H1 (cell line): Measurements from ENCODE around the gene NOS1AP. TPM values are rescaled to one million over a fixed set of nuclear protein-coding genes. Genes with fewer than 3 reads are reported as not detected.

Experiments
- CTCF ChIA-PET: fragments of 300-600 bp; sonication (Branson Sonifier 250); formaldehyde crosslinking; loops from one replicate; lab custom pipeline; 2021; ENCODE audit not compliant: partially characterized antibody; lab: Charles Lee
- POLR2A ChIA-PET: fragments of 300-600 bp; sonication (Branson Sonifier 250); formaldehyde crosslinking; loops from one replicate; lab custom pipeline; 2021; ENCODE audit warnings: inconsistent platforms; ENCODE audit not compliant: partially characterized antibody; lab: Charles Lee
- DNase-seq, 2 experiments: peaks; one replicate each; pipeline versions ENCODE4 v3.0.0 to v3.0.0-alpha.2; 2010 to 2022; ENCODE audit warnings: low spot score in 2 of 2, low read depth in 1 of 2, mixed read lengths in 1 of 2
- FAIRE-seq: peaks from 2 replicates; lab custom pipeline; 2011; peaks lifted over from hg19 to GRCh38; lab: Jason Lieb, UNC
- H2AFZ ChIP-seq: 2 replicates; pipeline ENCODE4 v1.8.1; 2012; ENCODE audit warnings: low read length, inconsistent platforms
- H2AK5ac ChIP-seq: 2 replicates; pipeline ENCODE4 v1.6.1; 2013; ENCODE audit warnings: low read depth, low read length
- H2BK120ac ChIP-seq: replicated peaks from 2 replicates; pipeline ENCODE3; 2013; ENCODE audit warnings: low read depth, low read length, inconsistent platforms
- H2BK12ac ChIP-seq: 2 replicates; pipeline ENCODE4 v1.6.1; 2013; ENCODE audit warnings: low read depth, low read length
- H2BK15ac ChIP-seq: 2 replicates; pipeline ENCODE4 v1.6.1; 2013; ENCODE audit warnings: low read length
- H2BK20ac ChIP-seq: 2 replicates; pipeline ENCODE4 v1.6.1; 2013; ENCODE audit warnings: low read length
- H2BK5ac ChIP-seq: 2 replicates; pipeline ENCODE4 v1.6.1; 2013; ENCODE audit warnings: low read depth, low read length
- H3K14ac ChIP-seq: 2 replicates; pipeline ENCODE4 v1.6.1; 2013; ENCODE audit warnings: inconsistent platforms; ENCODE audit not compliant: insufficient read length
- H3K18ac ChIP-seq: 2 replicates; pipeline ENCODE4 v1.6.1; 2013; ENCODE audit warnings: low read length; ENCODE audit errors: extremely low read depth
- H3K23ac ChIP-seq: 2 replicates; pipeline ENCODE4 v1.6.1; 2013; ENCODE audit warnings: inconsistent platforms; ENCODE audit not compliant: insufficient read length
- H3K23me2 ChIP-seq: 2 replicates; pipeline ENCODE4 v1.6.1; 2013; ENCODE audit warnings: low read depth, low read length
- H3K27ac ChIP-seq: 2 replicates; pipeline ENCODE4 v1.6.1; 2011; ENCODE audit warnings: low read depth, low read length, inconsistent platforms
- H3K27me3 ChIP-seq, 4 experiments: replicated peaks in 1 of 4; 1 replicate in 1 of 4; 2 replicates in 3 of 4; pipeline versions ENCODE4 v1.6.1 to v1.8.1; 2011 to 2013; ENCODE audit warnings: low read length in 3 of 4, mild to moderate bottlenecking in 3 of 4, inconsistent platforms in 2 of 4, mixed read lengths in 2 of 4, moderate library complexity in 1 of 4; ENCODE audit not compliant: control insufficient read depth in 3 of 4, insufficient read depth in 3 of 4; ENCODE audit errors: extremely low read depth in 1 of 4
- H3K36me3 ChIP-seq, 4 experiments: 2 replicates each; pipeline versions ENCODE4 v1.6.1 to v1.8.1; 2011 to 2013; ENCODE audit warnings: mild to moderate bottlenecking in 4 of 4, low read length in 3 of 4, moderate library complexity in 2 of 4, control low read depth in 1 of 4, inconsistent platforms in 1 of 4; ENCODE audit not compliant: insufficient read depth in 4 of 4, control insufficient read depth in 2 of 4
- H3K4ac ChIP-seq: replicated peaks from 2 replicates; pipeline ENCODE3; 2013; ENCODE audit warnings: low read length, low read depth, mixed read lengths, inconsistent platforms; ENCODE audit not compliant: insufficient read length
- H3K4me1 ChIP-seq, 4 experiments: replicated peaks in 1 of 4; 1 replicate in 1 of 4; 2 replicates in 3 of 4; pipeline versions ENCODE4 v1.6.1 to v1.8.1; 2011 to 2013; ENCODE audit warnings: low read length in 3 of 4, inconsistent platforms in 2 of 4, mixed read lengths in 1 of 4; ENCODE audit not compliant: insufficient read depth in 4 of 4, control insufficient read depth in 3 of 4
- H3K4me2 ChIP-seq, 2 experiments: 2 replicates each; pipeline versions ENCODE4 v1.6.1 to v1.8.1; 2011 to 2013; ENCODE audit warnings: low read depth in 2 of 2, low read length in 2 of 2, control low read depth in 1 of 2, inconsistent platforms in 1 of 2, mild to moderate bottlenecking in 1 of 2; ENCODE audit not compliant: insufficient read depth in 1 of 2
- H3K4me3 ChIP-seq, 4 experiments: fragments of 200-600, 300-600 bp in 1 of 4; sonication (generic), shearing (Covaris generic), sonication (Bioruptor Twin) in 1 of 4; 2 replicates each; pipeline versions ENCODE4 v1.5.1 to v1.8.1; 2011 to 2016; ENCODE audit warnings: low read length in 4 of 4, low read depth in 3 of 4, control low read depth in 2 of 4, inconsistent platforms in 2 of 4, mild to moderate bottlenecking in 2 of 4, mixed read lengths in 1 of 4, moderate library complexity in 1 of 4; ENCODE audit not compliant: insufficient read depth in 2 of 4; ENCODE audit errors: extremely low read depth in 1 of 4
- H3K56ac ChIP-seq: replicated peaks from 2 replicates; pipeline ENCODE3; 2013; ENCODE audit warnings: low read depth, mild to moderate bottlenecking, mixed read lengths, low read length, inconsistent platforms; ENCODE audit not compliant: insufficient read length
- H3K79me1 ChIP-seq: 2 replicates; pipeline ENCODE4 v1.6.1; 2013; ENCODE audit warnings: low read depth, low read length, control low read depth
- H3K79me2 ChIP-seq, 2 experiments: 2 replicates each; pipeline versions ENCODE4 v1.6.1 to v1.8.1; 2012 to 2013; ENCODE audit warnings: low read length in 2 of 2, mild to moderate bottlenecking in 2 of 2, inconsistent platforms in 1 of 2; ENCODE audit not compliant: insufficient read depth in 2 of 2, control insufficient read depth in 1 of 2
- H3K9ac ChIP-seq, 4 experiments: replicated peaks in 1 of 4; 1 replicate in 1 of 4; 2 replicates in 3 of 4; pipeline versions ENCODE4 v1.6.1 to v1.8.1; 2011 to 2013; ENCODE audit warnings: low read depth in 3 of 4, low read length in 3 of 4, control low read depth in 2 of 4, mild to moderate bottlenecking in 2 of 4, moderate library complexity in 2 of 4, inconsistent platforms in 1 of 4; ENCODE audit errors: extremely low read depth in 1 of 4
- H3K9me3 ChIP-seq, 2 experiments: 2 replicates each; pipeline versions ENCODE4 v1.6.1 to v1.8.1; 2012 to 2013; ENCODE audit warnings: mild to moderate bottlenecking in 2 of 2, moderate library complexity in 2 of 2, control low read depth in 1 of 2, inconsistent platforms in 1 of 2, low read depth in 1 of 2, low read length in 1 of 2, mixed read lengths in 1 of 2; ENCODE audit not compliant: insufficient read depth in 2 of 2
- H4K20me1 ChIP-seq, 2 experiments: replicated peaks in 1 of 2; 2 replicates each; pipeline versions ENCODE3 to v1.8.1; 2011 to 2013; ENCODE audit warnings: inconsistent platforms in 2 of 2, low read length in 2 of 2, mild to moderate bottlenecking in 1 of 2; ENCODE audit not compliant: insufficient read depth in 2 of 2, control insufficient read depth in 1 of 2
- H4K5ac ChIP-seq: 2 replicates; pipeline ENCODE4 v1.6.1; 2013; ENCODE audit warnings: low read length, low read depth, mixed read lengths, inconsistent platforms; ENCODE audit not compliant: insufficient read length
- H4K8ac ChIP-seq: 2 replicates; pipeline ENCODE4 v1.8.0; 2013; ENCODE audit warnings: mild to moderate bottlenecking, moderate library complexity, low read length, inconsistent platforms; ENCODE audit not compliant: insufficient read depth; ENCODE audit errors: extremely low read depth
- H4K91ac ChIP-seq: replicated peaks from 2 replicates; pipeline ENCODE3; 2013; ENCODE audit warnings: low read length, mixed read lengths, inconsistent platforms; ENCODE audit not compliant: insufficient read length
- BACH1 ChIP-seq: IDR thresholded peaks from 2 replicates; pipeline ENCODE4 v1.6.1; 2012; ENCODE audit warnings: low read length, improper control_type of control experiment
- CREB1 ChIP-seq: IDR thresholded peaks from 2 replicates; pipeline ENCODE4 v1.6.1; 2012; ENCODE audit warnings: inconsistent platforms
- CTBP2 ChIP-seq: IDR thresholded peaks from 2 replicates; pipeline ENCODE4 v1.7.0; 2011; ENCODE audit warnings: borderline replicate concordance, mild to moderate bottlenecking, moderate library complexity, mixed read lengths, low read length; ENCODE audit not compliant: insufficient read depth, insufficient read length
- CTCF ChIP-seq, 3 experiments: IDR thresholded peaks; 1 replicate in 2 of 3; 2 replicates in 1 of 3; pipeline versions ENCODE4 v1.5.1 to v1.6.1; 2011; ENCODE audit warnings: low read length in 3 of 3, mild to moderate bottlenecking in 3 of 3, inconsistent platforms in 2 of 3, low read depth in 1 of 3, moderate library complexity in 1 of 3; ENCODE audit not compliant: insufficient read depth in 1 of 3; ENCODE audit errors: control extremely low read depth in 1 of 3
- JUND ChIP-seq: IDR thresholded peaks from 2 replicates; pipeline ENCODE4 v1.6.1; 2011; ENCODE audit warnings: mild to moderate bottlenecking, improper control_type of control experiment, low read length
- PHF8 ChIP-seq: fragments of 200-600 bp; sonication (generic); conservative IDR thresholded peaks from 2 replicates; pipeline ENCODE4 v1.7.1; 2012; ENCODE audit warnings: low read depth, mild to moderate bottlenecking, inconsistent platforms, low read length, moderate library complexity
- RBBP5 ChIP-seq: IDR thresholded peaks from 2 replicates; pipeline ENCODE4 v1.7.1; 2012; ENCODE audit warnings: low read depth, mild to moderate bottlenecking, inconsistent platforms, low read length, moderate library complexity, borderline replicate concordance
- SP1 ChIP-seq: IDR thresholded peaks from 2 replicates; pipeline ENCODE4 v1.6.1; 2011; ENCODE audit warnings: low read depth, low read length
- SP2 ChIP-seq: IDR thresholded peaks from 2 replicates; pipeline ENCODE4 v1.6.1; 2012; ENCODE audit warnings: mild to moderate bottlenecking, low read length, inconsistent platforms
- TBP ChIP-seq: IDR thresholded peaks from 2 replicates; pipeline ENCODE4 v1.6.1; 2011; ENCODE audit warnings: low read depth, low read length, improper control_type of control experiment
- USF2 ChIP-seq: IDR thresholded peaks from 2 replicates; pipeline ENCODE4 v1.6.1; 2011; ENCODE audit warnings: low read length, improper control_type of control experiment
- WGBS, 2 experiments: shearing (Covaris generic) in 1 of 2; methylation state at CpG; one replicate each; pipeline versions ENCODE4 v1.1.6 to v1.1.7; 2013 to 2015; ENCODE audit warnings: low lambda C conversion rate in 2 of 2, mixed read lengths in 2 of 2, inconsistent platforms in 1 of 2, low coverage in 1 of 2, missing lambda C conversion rate in 1 of 2; ENCODE audit not compliant: insufficient replicate concordance in 2 of 2, insufficient coverage in 1 of 2, insufficient read length in 1 of 2; ENCODE audit errors: extremely low coverage in 1 of 2, missing lambda C conversion rate in 1 of 2; 5-methylcytosine and 5-hydroxymethylcytosine counted together
- polyA plus RNA-seq, 7 experiments: library from polyadenylated mRNA; depleted of rRNA in 3 of 7; stranded (reverse) in 5 of 7; unstranded in 2 of 7; fragments of >200 nt in 5 of 7; fragments of 200-250 nt in 2 of 7; gene quantifications; 1 replicate in 5 of 7; 2 replicates in 1 of 7; 4 replicates in 1 of 7; pipeline versions ENCODE4 v1.2.1 to v1.2.3, GENCODE V29; 2011 to 2013; ENCODE audit warnings: missing spikeins in 2 of 7, mixed read lengths in 2 of 7
- total RNA-seq: library from RNA; stranded (reverse); fragmentation: NEBNext Ultra II Directional; extraction: Animal tissue kit (Norgen Biotek cat#: 25700); gene quantifications from 2 replicates; pipeline ENCODE4 v1.2.1, GENCODE V29; 2021

NOS1AP gene
- total and polyA plus RNA-seq, 2 of the 8 experiments (the other 6 are each of a cell fraction or from before 2014, with no cell fraction given), result 2.4 to 12.1 TPM

GRCh38 chr1:162111572-162111971, 42.1 kb downstream of the NOS1AP start:
- H2BK15ac ChIP-seq, result no peak overlapping the region
- no peak overlapping the region for H3K56ac ChIP-seq
- no peak for TF ChIP-seq BACH1
- no peak for TF ChIP-seq CTCF (IDR thresholded peaks at IDR 0.05; ENCODE audit: control extremely low read depth in 1 of 3, insufficient read depth in 1 of 3, low read depth in 1 of 3, low read length in 3 of 3)
- TF ChIP-seq CREB1, result no peak
- no peak for TF ChIP-seq CTBP2
- TF ChIP-seq JUND, result no peak
- no peak for TF ChIP-seq RBBP5
- no peak for TF ChIP-seq TBP
- no peak for TF ChIP-seq SP2
- no peak for TF ChIP-seq USF2
- TF ChIP-seq SP1, result no peak
- TF ChIP-seq PHF8, result no peak

More at GRCh38 chr1:162111572-162111971, 42.1 kb downstream of the NOS1AP start:
- no peak overlapping the region for H3K4me2 ChIP-seq
- H3K27me3 ChIP-seq, result no peaks in the 10 kb centered on the region; a peak in 1 of 7 replicates
- no peak overlapping the region for H4K91ac ChIP-seq
- no peaks in the 10 kb centered on the region for H3K79me1 ChIP-seq
- no peak overlapping the region for H3K18ac ChIP-seq
- no peak overlapping the region for H2BK20ac ChIP-seq
- H3K14ac ChIP-seq, result no peak overlapping the region
- FAIRE-seq, result no peak
- H4K8ac ChIP-seq, result no peak overlapping the region
- no peak overlapping the region for H2BK12ac ChIP-seq
- no peak overlapping the region for H2BK120ac ChIP-seq
- no peak for DNase-seq
- no peak overlapping the region for H3K4me3 ChIP-seq
- H2AFZ ChIP-seq, result no peak overlapping the region
- H2AK5ac ChIP-seq, result no peak overlapping the region
- H4K5ac ChIP-seq, result no peak overlapping the region
- WGBS, 2 experiments, result 92% methylated on average over 4 of the region's 4 CpGs; no CpG with 5 or more reads in 1 of the 2 experiments
- H3K9me3 ChIP-seq, result no peaks in the 10 kb centered on the region
- no peaks in the 10 kb centered on the region; a peak in 1 of 8 replicates for H3K36me3 ChIP-seq
- CTCF ChIA-PET, result interaction anchor here (0.7 to 1.4 kb wide), 4 partner anchors 17 to 48 kb away, joined by 3 to 5 read pairs (median 4); no protein-coding TSS in a partner anchor
- no peak overlapping the region for H3K4ac ChIP-seq
- no peaks in the 10 kb centered on the region for H3K4me1 ChIP-seq
- no peak overlapping the region for H3K9ac ChIP-seq
- no peak overlapping the region for H3K27ac ChIP-seq
- peaks cover 0 to 18% of the 10 kb centered on the region in 2 experiments; a peak in 2 of 4 replicates for H3K79me2 ChIP-seq
- H2BK5ac ChIP-seq, result no peak overlapping the region
- H3K23me2 ChIP-seq, result no peaks in the 10 kb centered on the region
- POLR2A ChIA-PET, result interaction anchor here (1.0 to 1.2 kb wide), 2 partner anchors 20 to 191 kb away, joined by 3 to 4 read pairs; no protein-coding TSS in a partner anchor
- H3K23ac ChIP-seq, result no peak overlapping the region
- peaks cover 2% of the 10 kb centered on the region in 2 experiments for H4K20me1 ChIP-seq
